ENCODE results near the gene COG1.

The COG1 gene

GRCh38 chr17:73172252-73172651 lies 20.6 kb upstream of the COG1 start:
- Histone ChIP-seq H3K4me3 (ENCODE audit: low read depth, low read length) (no peak overlapping the region), H3K4me1 (no peaks in the 10 kb centered on the region), H3K9ac (no peak overlapping the region), H3K36me3 (ENCODE audit: control insufficient read depth, insufficient read depth, low read length) (no peaks in the 10 kb centered on the region), H3K9me3 (ENCODE audit: control insufficient read depth, low read length) (no peaks in the 10 kb centered on the region), H3K27ac (no peak overlapping the region), H2AFZ (no peak overlapping the region), H3K79me2 (no peaks in the 10 kb centered on the region), H3K4me2 (ENCODE audit: low read length) (no peak overlapping the region), H3K27me3 (ENCODE audit: control insufficient read depth, insufficient read depth, low read length) (no peaks in the 10 kb centered on the region)
- no peak for TF ChIP-seq CTCF (IDR thresholded peaks at IDR 0.05)

DNA sequence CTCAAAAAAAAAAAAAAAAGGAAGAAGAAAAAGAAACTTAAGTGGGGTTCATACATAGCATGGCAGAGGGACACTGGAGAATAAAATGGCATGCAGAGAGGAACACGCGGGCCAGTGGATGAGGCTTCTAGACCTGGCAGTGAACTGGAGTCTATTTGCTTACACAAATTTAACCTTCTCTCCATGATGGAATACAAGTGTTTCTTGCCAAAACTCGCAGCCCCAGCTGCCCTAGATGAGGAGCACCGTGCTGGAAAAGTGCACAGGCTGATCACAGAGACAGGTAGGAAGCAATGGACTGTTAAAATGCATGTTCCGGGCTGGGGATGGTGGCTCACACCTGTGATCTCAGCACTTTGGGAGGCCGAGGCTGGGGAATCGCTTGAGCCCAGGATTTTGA lies 18.7 kb upstream of the COG1 start:
- Histone ChIP-seq H3K36me3 (ENCODE audit: control insufficient read depth, insufficient read depth, low read length) (no peaks in the 10 kb centered on the region), H3K4me3 (ENCODE audit: low read depth, low read length) (no peak overlapping the region), H3K79me2 (no peaks in the 10 kb centered on the region), H2AFZ (no peak overlapping the region), H3K4me2 (ENCODE audit: low read length) (no peak overlapping the region), H3K9ac (no peak overlapping the region), H3K27me3 (ENCODE audit: control insufficient read depth, insufficient read depth, low read length) (no peaks in the 10 kb centered on the region), H3K4me1 (no peaks in the 10 kb centered on the region), H3K27ac (no peak overlapping the region), H3K9me3 (ENCODE audit: control insufficient read depth, low read length) (no peaks in the 10 kb centered on the region)
- TF ChIP-seq CTCF (IDR thresholded peaks at IDR 0.05), result no peak

GRCh38 chr17:73175962-73176565 lies 16.8 kb upstream of the COG1 start:
- Histone ChIP-seq H3K27ac (no peak overlapping the region), H3K9me3 (ENCODE audit: control insufficient read depth, low read length) (no peaks in the 10 kb centered on the region), H3K4me2 (ENCODE audit: low read length) (no peak overlapping the region), H3K9ac (no peak overlapping the region), H3K4me3 (ENCODE audit: low read depth, low read length) (no peak overlapping the region), H2AFZ (no peak overlapping the region), H3K79me2 (no peaks in the 10 kb centered on the region), H3K4me1 (no peaks in the 10 kb centered on the region), H3K36me3 (ENCODE audit: control insufficient read depth, insufficient read depth, low read length) (no peaks in the 10 kb centered on the region), H3K27me3 (ENCODE audit: control insufficient read depth, insufficient read depth, low read length) (no peaks in the 10 kb centered on the region)
- TF ChIP-seq CTCF (IDR thresholded peaks at IDR 0.05), result no peak

GRCh38 chr17:73179387-73179786 lies 13.5 kb upstream of the COG1 start:
- Histone ChIP-seq H3K9me3 (ENCODE audit: control insufficient read depth, low read length) (no peaks in the 10 kb centered on the region), H2AFZ (no peak overlapping the region), H3K27ac (no peak overlapping the region), H3K9ac (no peak overlapping the region), H3K36me3 (ENCODE audit: control insufficient read depth, insufficient read depth, low read length) (no peaks in the 10 kb centered on the region), H3K4me2 (ENCODE audit: low read length) (no peak overlapping the region), H3K27me3 (ENCODE audit: control insufficient read depth, insufficient read depth, low read length) (no peaks in the 10 kb centered on the region), H3K79me2 (no peaks in the 10 kb centered on the region), H3K4me1 (no peaks in the 10 kb centered on the region), H3K4me3 (ENCODE audit: low read depth, low read length) (no peak overlapping the region)
- no peak for TF ChIP-seq CTCF (IDR thresholded peaks at IDR 0.05)

- Histone ChIP-seq H2AFZ (no peak overlapping the region), H3K9me3 (ENCODE audit: control insufficient read depth, low read length) (no peaks in the 10 kb centered on the region), H3K27ac (no peak overlapping the region), H3K4me2 (ENCODE audit: low read length) (no peak overlapping the region), H3K4me3 (ENCODE audit: low read depth, low read length) (no peak overlapping the region), H3K9ac (no peak overlapping the region), H3K36me3 (ENCODE audit: control insufficient read depth, insufficient read depth, low read length) (no peaks in the 10 kb centered on the region), H3K27me3 (ENCODE audit: control insufficient read depth, insufficient read depth, low read length) (no peaks in the 10 kb centered on the region), H3K79me2 (no peaks in the 10 kb centered on the region), H3K4me1 (no peaks in the 10 kb centered on the region)
- no peak for TF ChIP-seq CTCF (IDR thresholded peaks at IDR 0.05)
Measured at GRCh38 chr17:73179878-73180277, 13.0 kb upstream of the COG1 start.
